HEK293 (cell line): ENCODE data around the gene C17orf113.

Source experiments
- ATF2 ChIP-seq: fragments of 450-650 bp; formaldehyde crosslinking; IDR thresholded peaks from 2 replicates; pipeline ENCODE4 v1.5.1; 2016; ENCODE audit warnings: missing biosample characterization, missing genetic modification characterization, low read depth
- CTCF ChIP-seq: fragments of 450-650 bp; formaldehyde crosslinking; IDR thresholded peaks from 2 replicates; pipeline ENCODE4 v1.5.1; 2016; ENCODE audit warnings: missing biosample characterization, missing genetic modification characterization
- ZEB2 ChIP-seq: fragments of 450-650 bp; formaldehyde crosslinking; IDR thresholded peaks from 2 replicates; pipeline ENCODE4 v1.5.1; 2016; ENCODE audit warnings: missing biosample characterization, missing genetic modification characterization
- ZNF394 ChIP-seq: fragments of 450-650 bp; formaldehyde crosslinking; IDR thresholded peaks from 2 replicates; pipeline ENCODE4 v1.5.1; 2016; ENCODE audit warnings: missing biosample characterization, missing genetic modification characterization, mild to moderate bottlenecking, moderate library complexity, borderline replicate concordance
- ZNF488 ChIP-seq: fragments of 450-650 bp; formaldehyde crosslinking; IDR thresholded peaks from 2 replicates; pipeline ENCODE4 v1.5.1; 2016; ENCODE audit warnings: missing biosample characterization, missing genetic modification characterization
- ZNF830 ChIP-seq: fragments of 450-650 bp; IDR thresholded peaks from 2 replicates; pipeline ENCODE4 v1.5.0; 2018; ENCODE audit warnings: missing biosample characterization, missing genetic modification characterization, low read depth, mild to moderate bottlenecking, moderate library complexity

GRCh38 chr17:42027590-42027889, 22.9 kb downstream of the C17orf113 start:
- TF ChIP-seq ZNF488 (tag by site-specific recombination), result no peak
- no peak for TF ChIP-seq CTCF (tag by site-specific recombination)
- no peak for TF ChIP-seq ZNF394 (tag by site-specific recombination)
- TF ChIP-seq ZEB2 (tag by site-specific recombination), result no peak
- TF ChIP-seq ATF2 (tag by site-specific recombination), result no peak
- TF ChIP-seq ZNF830, result no peak
